Smooth muscle cell (in vitro differentiated cells): Measurements from ENCODE around the gene C10orf105. TPM values are rescaled to one million over a fixed set of nuclear protein-coding genes. Genes with fewer than 3 reads are reported as not detected.

ENCODE experiments used
- DNase-seq: peaks from one replicate; lab custom pipeline; 2025; ENCODE audit not compliant: unreplicated experiment; lab: John Stamatoyannopoulos, UW
- H2AFZ ChIP-seq: fragments of 200-600 bp; sonication (generic); 2 replicates; pipeline ENCODE4 v1.6.0; 2016; ENCODE audit warnings: antibody characterized with exemption, low read depth, mild to moderate bottlenecking
- H3F3A ChIP-seq: fragments of 200-600 bp; sonication (generic); 2 replicates; pipeline ENCODE4 v1.6.0; 2017; ENCODE audit warnings: antibody characterized with exemption, low read depth
- H3K27ac ChIP-seq: fragments of 200-600 bp; sonication (generic); 2 replicates; pipeline ENCODE4 v1.5.1; 2016; ENCODE audit warnings: low read depth, mild to moderate bottlenecking
- H3K27me3 ChIP-seq: fragments of 200-600 bp; sonication (generic); 2 replicates; pipeline ENCODE4 v1.6.1; 2016; ENCODE audit warnings: low read depth, mild to moderate bottlenecking
- H3K36me3 ChIP-seq: fragments of 200-600 bp; sonication (generic); 2 replicates; pipeline ENCODE4 v1.5.1; 2016; ENCODE audit warnings: low read depth
- H3K4me1 ChIP-seq: fragments of 200-600 bp; sonication (generic); 2 replicates; pipeline ENCODE4 v1.5.1; 2016; ENCODE audit warnings: low read depth
- H3K4me2 ChIP-seq: fragments of 200-600 bp; sonication (generic); 2 replicates; pipeline ENCODE4 v1.6.0; 2016; ENCODE audit warnings: mild to moderate bottlenecking
- H3K4me3 ChIP-seq: fragments of 200-600 bp; sonication (generic); 2 replicates; pipeline ENCODE4 v1.5.1; 2016; ENCODE audit warnings: mild to moderate bottlenecking
- H3K79me2 ChIP-seq: fragments of 200-600 bp; sonication (generic); 2 replicates; pipeline ENCODE4 v1.6.0; 2016; ENCODE audit warnings: low read depth, mild to moderate bottlenecking
- H3K9ac ChIP-seq: fragments of 200-600 bp; sonication (generic); 2 replicates; pipeline ENCODE4 v1.6.0; 2016; ENCODE audit warnings: low read depth
- H3K9me3 ChIP-seq: fragments of 200-600 bp; sonication (generic); replicated peaks from 2 replicates; pipeline ENCODE4 v1.5.1; 2016; ENCODE audit warnings: low read depth
- H4K20me1 ChIP-seq: fragments of 200-600 bp; sonication (generic); 2 replicates; pipeline ENCODE4 v1.6.0; 2016; ENCODE audit warnings: low read depth
- CTCF ChIP-seq: fragments of 200-600 bp; sonication (generic); IDR thresholded peaks from 2 replicates; pipeline ENCODE4 v1.5.1; 2017; ENCODE audit warnings: borderline replicate concordance, mild to moderate bottlenecking, antibody characterized with exemption; ENCODE audit not compliant: insufficient read depth, poor library complexity, severe bottlenecking
- WGBS: methylation state at CpG from one replicate; pipeline ENCODE4 v1.1.7; 2016; ENCODE audit warnings: low lambda C conversion rate; 5-methylcytosine and 5-hydroxymethylcytosine counted together
- polyA plus RNA-seq: library from polyadenylated mRNA; unstranded; fragments of >200 nt; fragmentation: Nextera tagmentation; extraction: Ambion mirVana; gene quantifications from 2 replicates; pipeline ENCODE4 v1.2.1, GENCODE V29; 2016
- total RNA-seq: library from RNA; depleted of rRNA; stranded (reverse); fragments of >200 nt; gene quantifications from 2 replicates; pipeline ENCODE4 v1.2.3, GENCODE V29; 2014

C10orf105 gene
- total and polyA plus RNA-seq, 2 experiments from 2014 or later, result 0.09 TPM; not detected in 1

DNA sequence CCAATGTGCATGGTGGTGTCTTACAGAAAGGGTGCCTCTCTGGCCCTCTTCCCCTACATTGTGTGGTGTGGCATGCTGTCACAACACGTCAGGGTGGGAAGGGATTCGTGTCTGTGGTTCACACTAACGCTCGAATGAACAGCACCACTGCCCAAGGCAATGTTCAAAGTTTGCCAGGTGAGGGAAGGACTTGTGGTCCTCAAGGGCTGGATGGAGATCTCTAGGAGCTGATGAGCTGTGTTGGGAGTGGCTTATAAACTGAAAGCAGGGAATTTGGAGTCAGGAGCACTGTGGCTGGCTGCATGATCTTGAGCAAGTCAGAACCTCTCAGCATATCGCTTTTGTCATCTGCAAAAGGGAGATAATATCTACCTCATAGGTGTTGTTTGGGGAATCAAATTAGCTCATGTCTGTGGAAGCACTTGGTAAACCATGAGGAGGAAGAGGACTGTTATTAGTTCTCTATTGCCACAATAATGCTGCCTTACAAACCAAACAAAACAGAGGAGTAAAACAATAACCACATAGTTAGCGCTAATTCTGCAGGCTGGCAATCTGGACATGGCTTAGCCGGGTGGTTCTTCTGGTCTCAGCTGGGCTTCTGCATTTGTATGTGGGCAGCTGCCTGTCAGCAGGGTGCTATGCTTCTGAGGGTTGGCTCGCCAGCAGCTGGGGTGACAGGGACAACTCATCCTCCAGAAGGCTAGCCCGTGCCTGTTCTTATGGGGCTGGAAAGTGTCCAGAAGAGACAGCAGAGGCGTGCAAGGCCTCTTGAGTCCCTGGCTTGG is 22.9 kb upstream of the C10orf105 start:
- H3K27ac ChIP-seq, result no peak overlapping the region
- TF ChIP-seq CTCF, result no peak
- no peaks in the 10 kb centered on the region for H3K79me2 ChIP-seq
- no peak overlapping the region for H2AFZ ChIP-seq
- no peaks in the 10 kb centered on the region for H3K9me3 ChIP-seq
- H3F3A ChIP-seq, result no peaks in the 10 kb centered on the region
- no peaks in the 10 kb centered on the region for H3K27me3 ChIP-seq
- H4K20me1 ChIP-seq, result no peaks in the 10 kb centered on the region
- H3K4me3 ChIP-seq, result no peak overlapping the region
- no peaks in the 10 kb centered on the region for H3K36me3 ChIP-seq
- H3K4me2 ChIP-seq, result no peak overlapping the region
- WGBS, result 88% methylated on average over 10 of the region's 10 CpGs
- no peak for DNase-seq
- no peak overlapping the region for H3K9ac ChIP-seq
- H3K4me1 ChIP-seq, result no peaks in the 10 kb centered on the region

GRCh38 chr10:71741671-71742070 is 22.1 kb upstream of the C10orf105 start:
- no peak for DNase-seq
- no peak overlapping the region for H3K4me2 ChIP-seq
- H3K27ac ChIP-seq, result no peak overlapping the region
- H3F3A ChIP-seq, result no peaks in the 10 kb centered on the region
- H3K79me2 ChIP-seq, result no peaks in the 10 kb centered on the region
- H3K9ac ChIP-seq, result no peak overlapping the region
- no peaks in the 10 kb centered on the region for H4K20me1 ChIP-seq
- no peaks in the 10 kb centered on the region for H3K27me3 ChIP-seq
- H3K4me3 ChIP-seq, result no peak overlapping the region
- no peak for TF ChIP-seq CTCF
- WGBS, result 93% methylated on average over 20 of the region's 20 CpGs
- no peaks in the 10 kb centered on the region for H3K36me3 ChIP-seq
- H3K4me1 ChIP-seq, result no peaks in the 10 kb centered on the region
- no peaks in the 10 kb centered on the region for H3K9me3 ChIP-seq
- H2AFZ ChIP-seq, result no peak overlapping the region

- WGBS, result 59% methylated on average over 4 of the region's 4 CpGs
- H4K20me1 ChIP-seq, result no peaks in the 10 kb centered on the region
- H3K4me2 ChIP-seq, result no peak overlapping the region
Observed at GRCh38 chr10:71741029-71741428, 21.5 kb upstream of the C10orf105 start.

More at GRCh38 chr10:71741029-71741428, 21.5 kb upstream of the C10orf105 start:
- Histone ChIP-seq H3K4me1 (no peaks in the 10 kb centered on the region), H3K27me3 (no peaks in the 10 kb centered on the region), H3F3A (no peaks in the 10 kb centered on the region), H3K9me3 (no peaks in the 10 kb centered on the region), H2AFZ (no peak overlapping the region), H3K27ac (no peak overlapping the region), H3K9ac (no peak overlapping the region), H3K4me3 (no peak overlapping the region), H3K36me3 (no peaks in the 10 kb centered on the region), H3K79me2 (no peaks in the 10 kb centered on the region)
- no peak for DNase-seq
- no peak for TF ChIP-seq CTCF
